Measurements from ENCODE around the gene PRUNE2. TPM values are rescaled to one million over a fixed set of nuclear protein-coding genes. Genes with fewer than 3 reads are reported as not detected.
A peak's percentile ranks its signal among the peaks of the same experiment; 100 is the strongest.

The PRUNE2 gene
- total and polyA plus RNA-seq, 9 of the 15 experiments (the other 6 are each of a cell fraction or from before 2014, with no cell fraction given) = 0.05 to 0.45 (median 0.18) TPM; not detected in 1

DNA sequence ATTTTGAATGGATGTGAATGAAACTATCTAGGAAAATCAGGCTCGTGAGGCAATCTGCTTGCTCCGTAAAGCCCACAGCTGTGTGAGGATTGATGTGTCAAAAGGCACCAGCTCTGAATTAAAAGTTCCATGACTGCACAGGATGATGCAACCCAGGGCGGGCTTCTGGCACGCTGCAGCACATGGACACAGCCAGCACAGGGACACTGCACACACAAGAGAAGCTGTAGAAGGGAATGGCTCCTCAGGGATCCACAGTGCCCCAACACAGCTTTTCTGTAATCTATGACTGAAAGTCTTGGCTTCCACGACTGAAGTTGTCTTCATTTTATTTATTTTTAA lies 295.9 kb downstream of the PRUNE2 start (continued):
- TF ChIP-seq, protein P1, sequence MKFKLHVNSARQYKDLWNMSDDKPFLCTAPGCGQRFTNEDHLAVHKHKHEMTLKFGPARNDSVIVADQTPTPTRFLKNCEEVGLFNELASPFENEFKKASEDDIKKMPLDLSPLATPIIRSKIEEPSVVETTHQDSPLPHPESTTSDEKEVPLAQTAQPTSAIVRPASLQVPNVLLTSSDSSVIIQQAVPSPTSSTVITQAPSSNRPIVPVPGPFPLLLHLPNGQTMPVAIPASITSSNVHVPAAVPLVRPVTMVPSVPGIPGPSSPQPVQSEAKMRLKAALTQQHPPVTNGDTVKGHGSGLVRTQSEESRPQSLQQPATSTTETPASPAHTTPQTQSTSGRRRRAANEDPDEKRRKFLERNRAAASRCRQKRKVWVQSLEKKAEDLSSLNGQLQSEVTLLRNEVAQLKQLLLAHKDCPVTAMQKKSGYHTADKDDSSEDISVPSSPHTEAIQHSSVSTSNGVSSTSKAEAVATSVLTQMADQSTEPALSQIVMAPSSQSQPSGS (CRISPR knock-in tag; IDR thresholded peaks at IDR 0.05) = no peak
- no peak for TF ChIP-seq CBX3 (IDR thresholded peaks at IDR 0.05; ENCODE audit: borderline replicate concordance in 1 of 2, low read length in 2 of 2)
- no peak for TF ChIP-seq FOXP1 (CRISPR knock-in tag; IDR thresholded peaks at IDR 0.05)
- no peak for TF ChIP-seq CEBPG (CRISPR knock-in tag; IDR thresholded peaks at IDR 0.05)
- peak; percentile 56 to 69; a peak in 2 of 4 replicates for TF ChIP-seq CEBPG (tag; conservative IDR thresholded peaks at IDR 0.05 in 1 of 2, IDR thresholded peaks at IDR 0.05 in 1 of 2)
- no peak for TF ChIP-seq HLTF (IDR thresholded peaks at IDR 0.05)
- TF ChIP-seq ZNF23 (CRISPR knock-in tag; IDR thresholded peaks at IDR 0.05) = no peak
- TF ChIP-seq CHD1 (IDR thresholded peaks at IDR 0.05; ENCODE audit: low read length) = no peak
- TF ChIP-seq, protein P2, sequence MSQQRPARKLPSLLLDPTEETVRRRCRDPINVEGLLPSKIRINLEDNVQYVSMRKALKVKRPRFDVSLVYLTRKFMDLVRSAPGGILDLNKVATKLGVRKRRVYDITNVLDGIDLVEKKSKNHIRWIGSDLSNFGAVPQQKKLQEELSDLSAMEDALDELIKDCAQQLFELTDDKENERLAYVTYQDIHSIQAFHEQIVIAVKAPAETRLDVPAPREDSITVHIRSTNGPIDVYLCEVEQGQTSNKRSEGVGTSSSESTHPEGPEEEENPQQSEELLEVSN (IDR thresholded peaks at IDR 0.05; ENCODE audit: borderline replicate concordance in 1 of 2, extremely low read depth in 1 of 2, insufficient read depth in 1 of 2, insufficient read length in 1 of 2, low read depth in 1 of 2, low read length in 1 of 2, poor library complexity in 1 of 2, severe bottlenecking in 1 of 2) = peak in 1 of 2 experiments; percentile 69
- peak; percentile 76 for TF ChIP-seq L3MBTL2 (IDR thresholded peaks at IDR 0.05)
- TF ChIP-seq ZNF121 (CRISPR knock-in tag; conservative IDR thresholded peaks at IDR 0.05) = no peak
- TF ChIP-seq MED1 (CRISPR knock-in tag; IDR thresholded peaks at IDR 0.05; ENCODE audit: borderline replicate concordance) = no peak
- no peak for TF ChIP-seq BACH1 (tag; IDR thresholded peaks at IDR 0.05)
- no peak for TF ChIP-seq POLR2AphosphoS2 (IDR thresholded peaks at IDR 0.05; ENCODE audit: low read length)
- TF ChIP-seq SMAD4 (CRISPR knock-in tag; conservative IDR thresholded peaks at IDR 0.05) = no peak
- TF ChIP-seq, protein P3, sequence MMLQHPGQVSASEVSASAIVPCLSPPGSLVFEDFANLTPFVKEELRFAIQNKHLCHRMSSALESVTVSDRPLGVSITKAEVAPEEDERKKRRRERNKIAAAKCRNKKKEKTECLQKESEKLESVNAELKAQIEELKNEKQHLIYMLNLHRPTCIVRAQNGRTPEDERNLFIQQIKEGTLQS (IDR thresholded peaks at IDR 0.05) = peak; percentile 80
- TF ChIP-seq, protein P3 (CRISPR knock-in tag; conservative IDR thresholded peaks at IDR 0.05) = no peak
- no peak for TF ChIP-seq NEUROD1 (IDR thresholded peaks at IDR 0.05; ENCODE audit: borderline replicate concordance, low read depth, low read length, partially characterized antibody)
- no peak for TF ChIP-seq SMAD3 (CRISPR knock-in tag; conservative IDR thresholded peaks at IDR 0.05)
- peak; percentile 12; the same call in 1 of the 2 replicates for TF ChIP-seq ATF7 (IDR thresholded peaks at IDR 0.05)
- no peak for TF ChIP-seq ZNF184 (CRISPR knock-in tag; IDR thresholded peaks at IDR 0.05)
- TF ChIP-seq POLR2A (conservative IDR thresholded peaks at IDR 0.05) = no peak
- TF ChIP-seq CBX8 (IDR thresholded peaks at IDR 0.05; ENCODE audit: borderline replicate concordance, extremely low read depth, low read depth, low read length, poor library complexity, severe bottlenecking) = no peak
- no peak for TF ChIP-seq GABPB2 (CRISPR knock-in tag; conservative IDR thresholded peaks at IDR 0.05)
- TF ChIP-seq NCOA6 (IDR thresholded peaks at IDR 0.05) = no peak
- TF ChIP-seq EP400 (IDR thresholded peaks at IDR 0.05) = peak; percentile 34; the same call in 1 of the 2 replicates
- no peak for TF ChIP-seq KAT8 (IDR thresholded peaks at IDR 0.05; ENCODE audit: low read depth)
- no peak for TF ChIP-seq NCOA1 (IDR thresholded peaks at IDR 0.05; ENCODE audit: low read depth)

Data from K562 (cell line).